Ascending aorta (tissue), 2 donors: ENCODE data around the gene QPRT. TPM values are rescaled to one million over a fixed set of nuclear protein-coding genes. Genes with fewer than 3 reads are reported as not detected.
"Not testable (repeated sequence)": the region's sequence is repeated elsewhere in the genome, so short reads cannot be mapped to it uniquely, and the experiment has no call there.

Experiments
- DNase-seq, 2 donors: peaks; one replicate each; pipeline ENCODE4 v3.0.0-alpha.2; 2019; ENCODE audit warnings: low spot score in 2 of 2
- H3K27ac ChIP-seq, 2 donors: fragments of 200-600 bp; sonication (generic); one replicate each; pipeline ENCODE4 v1.5.1; 2016 to 2017; ENCODE audit warnings: mild to moderate bottlenecking in 1 of 2
- H3K27me3 ChIP-seq: fragments of 200-600 bp; sonication (generic); one replicate; pipeline ENCODE4 v1.5.1; 2017
- H3K36me3 ChIP-seq, 2 donors: fragments of 200-600 bp; sonication (generic); one replicate each; pipeline ENCODE4 v1.5.1; 2016
- H3K4me1 ChIP-seq, 2 donors: fragments of 200-600 bp; sonication (generic); one replicate each; pipeline ENCODE4 v1.5.1; 2016 to 2017; ENCODE audit warnings: mild to moderate bottlenecking in 1 of 2
- H3K4me3 ChIP-seq, 2 donors: fragments of 200-600 bp; sonication (generic); one replicate each; pipeline ENCODE4 v1.5.1; 2016 to 2017; ENCODE audit warnings: mild to moderate bottlenecking in 1 of 2
- H3K9me3 ChIP-seq, 2 donors: fragments of 200-600 bp; sonication (generic); one replicate each; pipeline ENCODE4 v1.5.1; 2016
- intact Hi-C: fragments of 100-400 bp; cut with DNase I; formaldehyde crosslinking; loops from one replicate; pipeline ENCODE4 v1.15.1; 2023
- total RNA-seq: library from RNA; depleted of rRNA; stranded (reverse); fragments of >200 nt; gene quantifications from one replicate; pipeline ENCODE4 v1.1.0, GENCODE V29; 2016
- TF ChIP-seq, protein P1 (sequence below), 3 experiments: fragments of 200-600 bp in 2 of 3; fragments of 450-650 bp in 1 of 3; sonication (generic) in 2 of 3; IDR thresholded peaks; one replicate each; pipeline ENCODE4 v1.5.1; 2016 to 2019; ENCODE audit warnings: antibody characterized with exemption in 3 of 3, mild to moderate bottlenecking in 1 of 3, moderate library complexity in 1 of 3

QPRT gene
- total RNA-seq, 1 donor from 2014 or later = 5.7 TPM

DNA sequence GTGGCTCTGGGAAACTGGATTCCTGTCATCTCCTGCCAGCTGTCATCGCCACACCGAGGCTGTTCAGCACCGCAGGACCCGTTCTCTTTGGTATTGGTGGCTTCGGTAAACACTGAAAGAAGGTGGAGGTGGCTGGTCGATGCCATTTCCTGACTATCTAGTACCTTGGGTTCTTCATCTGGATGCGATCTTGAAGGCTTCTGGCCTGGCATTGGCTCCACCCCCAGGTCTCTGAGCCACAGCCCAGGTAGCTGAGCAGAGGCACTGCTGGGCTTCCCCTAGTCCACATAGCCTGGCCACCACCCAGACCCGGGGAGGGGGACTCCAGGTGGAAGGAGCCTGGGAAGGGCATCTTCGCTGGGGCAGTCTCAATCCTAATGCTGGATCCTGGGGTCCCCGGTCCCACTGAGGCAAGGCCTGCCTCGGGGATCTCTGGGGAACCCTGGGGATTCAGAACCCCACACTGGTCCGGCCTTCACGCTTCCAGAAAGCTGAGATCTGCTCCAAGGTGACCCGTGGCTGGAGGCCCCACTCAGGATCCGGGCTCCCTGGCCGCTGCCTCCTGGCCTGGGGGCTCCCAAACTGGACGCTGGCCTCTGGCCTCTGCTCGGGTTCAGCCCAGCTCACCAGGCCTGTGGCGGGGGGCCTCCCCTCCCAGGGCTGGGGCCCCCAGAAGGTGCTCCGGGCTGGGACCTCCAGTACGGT is 65.0 kb downstream of the QPRT start:
- Histone ChIP-seq H3K4me1 (no peaks in the 10 kb centered on the region), H3K27ac (no peak overlapping the region), H3K9me3 (no peaks in the 10 kb centered on the region), H3K27me3 (no peaks in the 10 kb centered on the region), H3K36me3 (no peaks in the 10 kb centered on the region), H3K4me3 (peak overlapping the region in 1 of 2 donors; percentile 2)
- TF ChIP-seq, protein P1, sequence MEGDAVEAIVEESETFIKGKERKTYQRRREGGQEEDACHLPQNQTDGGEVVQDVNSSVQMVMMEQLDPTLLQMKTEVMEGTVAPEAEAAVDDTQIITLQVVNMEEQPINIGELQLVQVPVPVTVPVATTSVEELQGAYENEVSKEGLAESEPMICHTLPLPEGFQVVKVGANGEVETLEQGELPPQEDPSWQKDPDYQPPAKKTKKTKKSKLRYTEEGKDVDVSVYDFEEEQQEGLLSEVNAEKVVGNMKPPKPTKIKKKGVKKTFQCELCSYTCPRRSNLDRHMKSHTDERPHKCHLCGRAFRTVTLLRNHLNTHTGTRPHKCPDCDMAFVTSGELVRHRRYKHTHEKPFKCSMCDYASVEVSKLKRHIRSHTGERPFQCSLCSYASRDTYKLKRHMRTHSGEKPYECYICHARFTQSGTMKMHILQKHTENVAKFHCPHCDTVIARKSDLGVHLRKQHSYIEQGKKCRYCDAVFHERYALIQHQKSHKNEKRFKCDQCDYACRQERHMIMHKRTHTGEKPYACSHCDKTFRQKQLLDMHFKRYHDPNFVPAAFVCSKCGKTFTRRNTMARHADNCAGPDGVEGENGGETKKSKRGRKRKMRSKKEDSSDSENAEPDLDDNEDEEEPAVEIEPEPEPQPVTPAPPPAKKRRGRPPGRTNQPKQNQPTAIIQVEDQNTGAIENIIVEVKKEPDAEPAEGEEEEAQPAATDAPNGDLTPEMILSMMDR (IDR thresholded peaks at IDR 0.05) = no peak
- intact Hi-C loops = no loop called here
- DNase-seq = no peak

DNA sequence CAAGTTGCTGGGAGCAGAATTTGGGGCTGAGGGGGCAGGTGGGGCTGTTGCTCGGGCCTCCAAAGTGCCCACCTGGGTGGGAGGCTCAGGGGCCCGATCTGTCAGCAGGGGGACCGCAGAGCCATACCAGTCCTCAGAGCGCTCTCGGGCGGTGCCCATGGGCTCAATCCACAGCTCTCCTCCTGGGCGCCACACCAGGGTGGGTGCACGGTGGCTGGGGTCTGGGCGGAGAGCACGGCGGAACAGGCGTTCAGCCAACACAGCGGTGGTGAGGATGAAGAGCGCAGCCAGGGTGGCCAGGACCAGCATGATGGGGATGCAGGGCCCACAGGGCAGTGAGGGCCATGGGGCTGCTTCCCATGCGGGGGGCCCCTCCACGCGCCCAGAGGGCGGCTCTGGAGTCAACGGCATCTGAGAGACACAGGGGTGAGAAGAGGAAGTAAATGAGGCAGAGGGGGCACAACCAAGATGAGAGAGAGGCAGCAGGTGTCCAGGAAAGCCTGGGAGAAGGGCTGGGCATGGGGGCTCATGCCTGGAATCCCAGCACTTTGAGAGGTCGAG is 65.6 kb downstream of the QPRT start:
- TF ChIP-seq, protein P1 (IDR thresholded peaks at IDR 0.05) = no peak
- intact Hi-C loops = no loop called here
- Histone ChIP-seq H3K4me3 (peak overlapping the region in 1 of 2 donors; percentile 2), H3K36me3 (no peaks in the 10 kb centered on the region), H3K27ac (no peak overlapping the region), H3K9me3 (no peaks in the 10 kb centered on the region), H3K4me1 (no peaks in the 10 kb centered on the region), H3K27me3 (no peaks in the 10 kb centered on the region)
- DNase-seq = no peak

DNA sequence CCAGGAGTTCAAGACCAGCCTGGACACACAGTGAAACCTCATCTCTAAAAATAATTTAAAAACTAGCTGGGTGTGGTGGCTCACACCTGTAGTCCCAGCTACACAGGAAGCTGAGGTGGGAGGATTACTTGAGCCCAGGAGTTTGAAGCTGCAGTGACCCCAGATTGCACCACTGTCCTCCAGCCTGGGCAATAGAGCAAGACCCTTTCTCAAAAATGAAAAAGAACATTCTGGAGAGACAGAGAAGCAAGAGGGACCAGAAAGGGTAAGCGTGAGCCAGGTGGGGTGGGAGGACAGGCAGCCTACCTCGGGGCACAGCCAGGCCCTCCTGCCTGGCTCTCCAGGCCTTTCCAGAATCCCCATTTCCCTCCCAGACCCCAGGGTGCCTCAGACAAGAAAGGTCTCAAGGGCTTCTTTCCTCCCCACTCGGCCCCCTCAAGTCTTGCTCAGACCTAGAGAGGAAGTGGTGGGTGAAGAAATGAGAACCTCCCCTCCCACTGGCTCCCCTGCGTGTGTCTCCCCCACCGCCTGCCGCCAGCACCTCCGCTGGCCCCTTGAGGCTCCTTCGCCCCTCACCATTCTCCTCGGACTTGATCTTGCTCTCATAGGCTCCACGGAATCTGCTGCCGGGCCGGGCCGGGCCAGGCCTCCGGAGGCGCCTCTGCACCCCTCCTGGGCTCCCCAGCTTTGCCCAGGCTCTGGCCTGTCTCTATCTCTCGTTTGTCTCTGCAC is 66.3 kb downstream of the QPRT start:
- intact Hi-C loops = no loop called here
- no peak for DNase-seq
- H3K9me3 ChIP-seq = no peaks in the 10 kb centered on the region
- H3K36me3 ChIP-seq = no peaks in the 10 kb centered on the region
- no peaks in the 10 kb centered on the region for H3K4me1 ChIP-seq
- TF ChIP-seq, protein P1 (IDR thresholded peaks at IDR 0.05) = no peak
- H3K27ac ChIP-seq = no peak overlapping the region
- H3K27me3 ChIP-seq = no peaks in the 10 kb centered on the region
- peak overlapping the region in 1 of 2 donors; percentile 55 for H3K4me3 ChIP-seq

DNA sequence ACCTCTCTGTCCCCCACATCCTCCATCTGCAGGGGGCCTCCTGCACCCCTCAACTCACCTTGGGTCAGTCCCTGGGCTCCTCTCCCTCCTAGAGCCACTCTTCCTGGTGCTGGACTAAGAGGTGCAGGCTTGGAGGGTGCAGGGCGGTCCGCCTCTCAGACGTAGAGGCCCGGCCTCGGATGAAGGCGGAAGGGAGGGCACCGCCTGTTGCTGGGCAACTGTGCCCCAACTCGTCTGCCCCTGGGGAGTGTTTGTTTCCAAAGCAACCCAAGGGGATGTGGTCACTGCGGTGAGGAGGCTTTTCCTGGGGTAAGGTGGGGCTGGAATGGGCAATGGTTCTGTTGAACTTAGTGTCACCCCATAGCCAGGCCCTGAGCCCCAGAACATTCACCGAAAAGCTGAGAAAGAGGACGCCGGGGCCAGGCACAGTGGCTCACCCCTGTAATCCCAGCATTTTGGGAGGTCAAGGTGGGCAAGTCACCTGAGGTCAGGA is 66.9 kb downstream of the QPRT start, which contains the start of gene C16orf54:
C16orf54 (minus strand) TSS at position 138 of the 493 bp plus-strand sequence. CDS start 1,039 bp downstream, outside the sequence.
- Histone ChIP-seq H3K27ac (no peak within 1 kb of the TSS), H3K9me3 (no peaks in the 10 kb centered on the region), H3K36me3 (no peaks in the 10 kb centered on the region), H3K4me3 (peak within 1 kb of the TSS in 1 of 2 donors; percentile 55), H3K27me3 (no peaks in the 10 kb centered on the region), H3K4me1 (no peaks in the 10 kb centered on the region)
- peak; percentile 56 to 81 for DNase-seq
- TF ChIP-seq, protein P1 (IDR thresholded peaks at IDR 0.05) = no peak
- intact Hi-C loops = no loop called here

DNA sequence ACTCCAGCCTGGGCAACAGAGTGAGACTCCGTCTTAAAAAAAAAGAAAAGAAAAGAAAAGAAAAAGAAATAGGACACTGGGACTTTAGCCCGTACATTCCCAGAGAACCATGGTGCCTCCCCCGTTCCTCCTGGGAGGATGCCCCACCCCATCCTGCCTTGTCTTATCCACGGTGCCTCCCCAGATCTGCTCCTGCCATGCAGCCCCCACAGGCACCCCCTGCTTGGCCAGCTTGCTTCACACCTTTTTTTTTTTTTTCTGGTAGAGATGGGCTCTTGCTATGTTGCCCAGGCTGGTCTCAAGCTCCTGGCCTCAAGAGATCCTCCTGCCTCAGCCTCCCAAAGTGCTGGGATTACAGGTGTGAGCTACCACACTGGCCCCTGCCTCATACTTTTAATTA is 67.5 kb downstream of the QPRT start:
- H3K27ac ChIP-seq, H3K9me3 ChIP-seq, H3K36me3 ChIP-seq, DNase-seq, H3K4me3 ChIP-seq, H3K4me1 ChIP-seq, H3K27me3 ChIP-seq, intact Hi-C loops: not testable (repeated sequence)

Other genes starting within 250 kb of the QPRT start
- 2.4 TPM for gene BOLA2, start 224.8 kb upstream of the QPRT start, total RNA-seq
- 35.9 TPM for gene SLX1B, start 224.6 kb upstream of the QPRT start, total RNA-seq
- gene SULT1A4, start 219.3 kb upstream of the QPRT start, total RNA-seq = 20.9 TPM
- gene NPIPB12, start 172.8 kb upstream of the QPRT start, total RNA-seq = 43.2 TPM
- gene SPN, start 15.9 kb upstream of the QPRT start, total RNA-seq = 10.3 TPM
- 0.21 TPM for gene C16orf54, start 66.8 kb downstream of the QPRT start, total RNA-seq
- 0.21 TPM for gene ZG16, start 99.1 kb downstream of the QPRT start, total RNA-seq
- gene KIF22, start 111.6 kb downstream of the QPRT start, total RNA-seq = 28.6 TPM
- 146 TPM for gene MAZ, start 127.3 kb downstream of the QPRT start, total RNA-seq
- gene PRRT2, start 133.0 kb downstream of the QPRT start, total RNA-seq = 5.0 TPM
- gene PAGR1, start 137.0 kb downstream of the QPRT start, total RNA-seq = 54.3 TPM
- gene MVP, start 141.3 kb downstream of the QPRT start, total RNA-seq = 244 TPM
- 174 TPM for gene CDIPT, start 184.0 kb downstream of the QPRT start, total RNA-seq
- 0.21 TPM for gene SEZ6L2, start 220.4 kb downstream of the QPRT start, total RNA-seq
- not detected for gene ASPHD1, start 221.3 kb downstream of the QPRT start, total RNA-seq
- gene KCTD13, start 247.0 kb downstream of the QPRT start, total RNA-seq = 302 TPM